Body of pancreas (tissue), 4 donors: ENCODE measurements around the gene TRAF4. TPM values are rescaled to one million over a fixed set of nuclear protein-coding genes. Genes with fewer than 3 reads are reported as not detected.

Source experiments
- ATAC-seq: fragments of 150-250 bp; one replicate; pipeline ENCODE4 v1.9.1; 2016
- DNase-seq, 4 donors: peaks; one replicate each; pipeline ENCODE4 v3.0.0-alpha.2; 2019
- H3K27ac ChIP-seq, 4 donors: fragments of 200-600 bp; sonication (generic); 1 replicate in 3 of 4; 2 replicates in 1 of 4; pipeline versions ENCODE4 v1.5.1 to v1.6.1; 2016 to 2019; ENCODE audit warnings: mild to moderate bottlenecking in 1 of 4, mixed read lengths in 1 of 4, moderate library complexity in 1 of 4
- H3K27me3 ChIP-seq, 2 donors: fragments of 200-600 bp; sonication (generic); one replicate each; pipeline ENCODE4 v1.6.0; 2016; ENCODE audit warnings: mild to moderate bottlenecking in 1 of 2
- H3K36me3 ChIP-seq, 2 donors: fragments of 200-600 bp; sonication (generic); replicated peaks in 1 of 2; 2 replicates each; pipeline ENCODE4 v1.5.1; 2016; ENCODE audit warnings: low read depth in 2 of 2; ENCODE audit not compliant: insufficient read depth in 1 of 2
- H3K4me1 ChIP-seq: fragments of 200-600 bp; sonication (generic); one replicate; pipeline ENCODE4 v1.6.0; 2016
- H3K4me3 ChIP-seq, 2 donors: fragments of 200-600 bp; sonication (generic); 1 replicate in 1 of 2; 2 replicates in 1 of 2; pipeline ENCODE4 v1.5.1; 2016 to 2019
- H3K9me3 ChIP-seq, 3 donors: fragments of 200-600 bp; sonication (generic); 1 replicate in 2 of 3; 2 replicates in 1 of 3; pipeline ENCODE4 v1.5.1; 2016
- CTCF ChIP-seq, 7 experiments: fragments of 450-650 bp in 4 of 7; fragments of 200-600 bp in 3 of 7; sonication (generic) in 3 of 7; IDR thresholded peaks; one replicate each; pipeline ENCODE4 v1.5.1; 2016 to 2019; ENCODE audit warnings: antibody characterized with exemption in 7 of 7
- POLR2A ChIP-seq, 3 donors: fragments of 450-650 bp; IDR thresholded peaks; one replicate each; pipeline ENCODE4 v1.6.1; 2016; ENCODE audit warnings: antibody characterized with exemption in 3 of 3, mild to moderate bottlenecking in 2 of 3
- WGBS, 2 donors: methylation state at CpG; one replicate each; pipeline ENCODE4 v1.1.5; 2017; 5-methylcytosine and 5-hydroxymethylcytosine counted together
- intact Hi-C: fragments of 100-400 bp; cut with DNase I; formaldehyde crosslinking; loops from one replicate; pipeline ENCODE4 v1.15.1; 2023
- total RNA-seq, 2 donors: library from RNA; depleted of rRNA; stranded (reverse); fragments of >200 nt; gene quantifications; one replicate each; pipeline ENCODE4 v1.1.0, GENCODE V29; 2016

The TRAF4 gene
- total RNA-seq, 2 donors from 2014 or later = 27.5 to 48.1 TPM

- peaks cover 0 to 7% of the 10 kb centered on the region in 2 donors for H3K36me3 ChIP-seq
- DNase-seq (peak; percentile 80 to 93 (median 92)), ATAC-seq (peak; percentile 41)
- H3K27me3 ChIP-seq = no peaks in the 10 kb centered on the region
- TF ChIP-seq POLR2A (IDR thresholded peaks at IDR 0.05) (peak; percentile 3 to 32 (median 20)), CTCF (IDR thresholded peaks at IDR 0.05) (peak in 1 of 7 experiments; percentile 23)
- no peaks in the 10 kb centered on the region for H3K9me3 ChIP-seq
- H3K27ac ChIP-seq = peak overlapping the region; percentile 93 to 98 (median 94)
- 13 to 17% methylated on average over 1 to 7 of the region's 7 CpGs for WGBS, 2 donors
- no peak overlapping the region for H3K4me3 ChIP-seq
- intact Hi-C loops = no loop called here
- peaks cover 71% of the 10 kb centered on the region for H3K4me1 ChIP-seq
Measured at GRCh38 chr17:28747051-28747691, 3.4 kb downstream of the TRAF4 start.

GRCh38 chr17:28747801-28748750 lies 4.3 kb downstream of the TRAF4 start:
- Histone ChIP-seq H3K27ac (peak overlapping the region; percentile 93 to 98 (median 94)), H3K4me3 (no peak overlapping the region), H3K36me3 (peaks cover 0 to 7% of the 10 kb centered on the region in 2 donors), H3K27me3 (no peaks in the 10 kb centered on the region), H3K9me3 (no peaks in the 10 kb centered on the region), H3K4me1 (peaks cover 64% of the 10 kb centered on the region)
- DNase-seq (peak in 2 of 4 donors; percentile 19 to 22), ATAC-seq (no peak)
- WGBS, 2 donors = 54 to 70% methylated on average over 9 to 18 of the region's 18 CpGs
- TF ChIP-seq CTCF (IDR thresholded peaks at IDR 0.05) (no peak), POLR2A (IDR thresholded peaks at IDR 0.05) (no peak)
- intact Hi-C loops = no loop called here

GRCh38 chr17:28748852-28749515 lies 5.2 kb downstream of the TRAF4 start:
- 10 to 53% methylated on average over 4 to 18 of the region's 18 CpGs for WGBS, 2 donors
- intact Hi-C loops = no loop called here
- Histone ChIP-seq H3K4me3 (no peak overlapping the region), H3K9me3 (no peaks in the 10 kb centered on the region), H3K27ac (peak overlapping the region in 3 of 4 donors; percentile 33 to 98 (median 94)), H3K36me3 (peaks cover 0 to 7% of the 10 kb centered on the region in 2 donors), H3K27me3 (no peaks in the 10 kb centered on the region), H3K4me1 (peaks cover 58% of the 10 kb centered on the region)
- peak in 1 of 3 donors; percentile 4 for TF ChIP-seq POLR2A (IDR thresholded peaks at IDR 0.05)
- TF ChIP-seq CTCF (IDR thresholded peaks at IDR 0.05) = no peak
- DNase-seq = peak in 2 of 4 donors; percentile 41 to 52
- ATAC-seq = no peak

- no peaks in the 10 kb centered on the region for H3K9me3 ChIP-seq
- no peak overlapping the region for H3K4me3 ChIP-seq
- WGBS, 2 donors = 20 to 52% methylated on average over 2 to 11 of the region's 11 CpGs
- peaks cover 58% of the 10 kb centered on the region for H3K4me1 ChIP-seq
- intact Hi-C loops = no loop called here
- no peaks in the 10 kb centered on the region for H3K27me3 ChIP-seq
- peak overlapping the region in 3 of 4 donors; percentile 33 to 98 (median 49) for H3K27ac ChIP-seq
- peaks cover 0 to 7% of the 10 kb centered on the region in 2 donors for H3K36me3 ChIP-seq
- ATAC-seq (no peak), DNase-seq (no peak)
- no peak for TF ChIP-seq CTCF (IDR thresholded peaks at IDR 0.05)
- no peak for TF ChIP-seq POLR2A (IDR thresholded peaks at IDR 0.05)
Measured at GRCh38 chr17:28749516-28750177, 5.8 kb downstream of the TRAF4 start.
